CD4-positive, alpha-beta T cell treated with Interleukin-6 for 4 hours (primary cell): Measurements from ENCODE around the gene ADO.
A peak's percentile ranks its signal among the peaks of the same experiment; 100 is the strongest.

ENCODE experiments used
- DNase-seq: peaks from one replicate; pipeline ENCODE4 v3.0.0-alpha.2; 2020; ENCODE audit warnings: mixed read lengths

ADO gene

GRCh38 chr10:62818426-62819011 lies 14.0 kb downstream of the ADO start:
- peak; percentile 50 for DNase-seq

GRCh38 chr10:62819141-62819920 lies 14.8 kb downstream of the ADO start:
- no peak for DNase-seq

GRCh38 chr10:62820586-62820985 lies 16.1 kb downstream of the ADO start:
- DNase-seq, result no peak

- no peak for DNase-seq
Observed at GRCh38 chr10:62826273-62826672, 21.8 kb downstream of the ADO start.

- no peak for DNase-seq
Observed at GRCh38 chr10:62829622-62830021, 25.1 kb downstream of the ADO start.

- DNase-seq, result no peak
Observed at GRCh38 chr10:62830679-62831078, 26.2 kb downstream of the ADO start.

- DNase-seq, result no peak
Observed at GRCh38 chr10:62831346-62831745, 26.8 kb downstream of the ADO start.

- DNase-seq, result no peak
Observed at GRCh38 chr10:62839590-62839989, 35.1 kb downstream of the ADO start.

- DNase-seq, result no peak
Observed at GRCh38 chr10:62842983-62843382, 38.5 kb downstream of the ADO start.

- DNase-seq, result no peak
Observed at GRCh38 chr10:62843600-62843999, 39.1 kb downstream of the ADO start.

GRCh38 chr10:62844280-62845011 lies 39.9 kb downstream of the ADO start:
- no peak for DNase-seq

GRCh38 chr10:62847433-62847832 lies 42.9 kb downstream of the ADO start:
- no peak for DNase-seq

- DNase-seq, result no peak
Observed at GRCh38 chr10:62850646-62851045, 46.1 kb downstream of the ADO start.

GRCh38 chr10:62851442-62851841 lies 46.9 kb downstream of the ADO start:
- DNase-seq, result no peak

- no peak for DNase-seq
Observed at GRCh38 chr10:62852961-62853702, 48.6 kb downstream of the ADO start.

GRCh38 chr10:62853710-62854109 lies 49.2 kb downstream of the ADO start:
- no peak for DNase-seq

- no peak for DNase-seq
Observed at GRCh38 chr10:62856021-62856420, 51.5 kb downstream of the ADO start.
